KMS-11 (cell line): ENCODE results near the gene FAM13B.

ENCODE experiments used
- H2AFZ ChIP-seq: fragments of 200-600 bp; sonication (generic); 2 replicates; pipeline ENCODE4 v1.6.1; 2016; ENCODE audit warnings: antibody characterized with exemption, mixed run types, low read depth
- H3K27ac ChIP-seq: fragments of 200-600 bp; sonication (generic); 2 replicates; pipeline ENCODE4 v1.6.1; 2016; ENCODE audit warnings: mild to moderate bottlenecking, mixed run types
- H3K27me3 ChIP-seq: fragments of 200-600 bp; sonication (generic); 2 replicates; pipeline ENCODE4 v1.6.1; 2017; ENCODE audit warnings: mild to moderate bottlenecking, low read depth, mixed run types, moderate library complexity; ENCODE audit not compliant: insufficient read depth
- H3K36me3 ChIP-seq: fragments of 200-600 bp; sonication (generic); 2 replicates; pipeline ENCODE4 v1.6.1; 2017; ENCODE audit warnings: mild to moderate bottlenecking, mixed run types; ENCODE audit not compliant: insufficient read depth
- H3K4me1 ChIP-seq: fragments of 200-600 bp; sonication (generic); 2 replicates; pipeline ENCODE4 v1.6.1; 2016; ENCODE audit warnings: mild to moderate bottlenecking, low read depth, mixed run types; ENCODE audit not compliant: poor library complexity, severe bottlenecking
- H3K4me2 ChIP-seq: fragments of 200-600 bp; sonication (generic); 2 replicates; pipeline ENCODE4 v1.7.0; 2016; ENCODE audit warnings: mild to moderate bottlenecking, mixed run types
- H3K4me3 ChIP-seq: fragments of 200-600 bp; sonication (generic); IDR thresholded peaks from 2 replicates; pipeline ENCODE4 v1.6.1; 2017; ENCODE audit warnings: low read depth, low read length, mixed read lengths; ENCODE audit not compliant: insufficient read depth
- H3K79me2 ChIP-seq: fragments of 200-600 bp; sonication (generic); 2 replicates; pipeline ENCODE4 v1.6.1; 2016; ENCODE audit warnings: low read depth, mixed run types; ENCODE audit not compliant: insufficient read depth
- H3K9ac ChIP-seq: fragments of 200-600 bp; sonication (generic); 2 replicates; pipeline ENCODE4 v1.6.1; 2016; ENCODE audit warnings: mild to moderate bottlenecking, mixed run types
- H4K20me1 ChIP-seq: fragments of 200-600 bp; sonication (generic); 2 replicates; pipeline ENCODE4 v1.6.1; 2016; ENCODE audit warnings: mild to moderate bottlenecking, mixed run types; ENCODE audit not compliant: insufficient read depth
- CTCF ChIP-seq: fragments of 200-600 bp; sonication (generic); conservative IDR thresholded peaks from 2 replicates; pipeline ENCODE4 v1.6.1; 2017; ENCODE audit warnings: low read depth, mild to moderate bottlenecking, antibody characterized with exemption, low read length, moderate library complexity, mixed read lengths

Gene FAM13B

GRCh38 chr5:138038826-138039225 is 5.9 kb upstream of the FAM13B start:
- no peak overlapping the region for H2AFZ ChIP-seq
- no peaks in the 10 kb centered on the region for H4K20me1 ChIP-seq
- no peak for TF ChIP-seq CTCF
- H3K27ac ChIP-seq: no peak overlapping the region
- H3K79me2 ChIP-seq: no peaks in the 10 kb centered on the region
- no peaks in the 10 kb centered on the region for H3K27me3 ChIP-seq
- H3K4me1 ChIP-seq: peaks cover 25% of the 10 kb centered on the region
- no peak overlapping the region for H3K4me2 ChIP-seq
- H3K36me3 ChIP-seq: no peaks in the 10 kb centered on the region
- no peak overlapping the region for H3K4me3 ChIP-seq
- no peak overlapping the region for H3K9ac ChIP-seq

GRCh38 chr5:138037907-138038633 is 5.2 kb upstream of the FAM13B start:
- no peak overlapping the region for H3K27ac ChIP-seq
- H3K9ac ChIP-seq: no peak overlapping the region
- no peaks in the 10 kb centered on the region for H3K79me2 ChIP-seq
- no peaks in the 10 kb centered on the region for H3K27me3 ChIP-seq
- H3K4me3 ChIP-seq: no peak overlapping the region
- H4K20me1 ChIP-seq: no peaks in the 10 kb centered on the region
- no peak overlapping the region for H2AFZ ChIP-seq
- H3K4me2 ChIP-seq: no peak overlapping the region
- H3K4me1 ChIP-seq: peaks cover 28% of the 10 kb centered on the region
- TF ChIP-seq CTCF: no peak
- H3K36me3 ChIP-seq: no peaks in the 10 kb centered on the region

GRCh38 chr5:138037271-138037670 is 4.4 kb upstream of the FAM13B start:
- Histone ChIP-seq H3K36me3 (no peaks in the 10 kb centered on the region), H2AFZ (no peak overlapping the region), H3K4me1 (peaks cover 28% of the 10 kb centered on the region), H3K27ac (no peak overlapping the region), H3K79me2 (peaks cover under 1% of the 10 kb centered on the region; the same call in 1 of the 2 replicates), H3K27me3 (no peaks in the 10 kb centered on the region), H3K4me3 (no peak overlapping the region), H3K4me2 (no peak overlapping the region), H4K20me1 (no peaks in the 10 kb centered on the region), H3K9ac (no peak overlapping the region)
- no peak for TF ChIP-seq CTCF

- Histone ChIP-seq H3K4me2 (peak overlapping the region; percentile 9; the same call in 1 of the 2 replicates), H3K27me3 (no peaks in the 10 kb centered on the region), H2AFZ (peak overlapping the region; percentile 77), H3K36me3 (no peaks in the 10 kb centered on the region), H3K9ac (no peak overlapping the region), H3K79me2 (peaks cover 15% of the 10 kb centered on the region), H4K20me1 (no peaks in the 10 kb centered on the region), H3K4me1 (peaks cover 37% of the 10 kb centered on the region), H3K4me3 (no peak overlapping the region), H3K27ac (no peak overlapping the region)
- peak; percentile 93 for TF ChIP-seq CTCF
Measured at GRCh38 chr5:138035605-138036537, 3.0 kb upstream of the FAM13B start.
